ENCODE results near the gene TGFBRAP1.

The TGFBRAP1 gene

DNA sequence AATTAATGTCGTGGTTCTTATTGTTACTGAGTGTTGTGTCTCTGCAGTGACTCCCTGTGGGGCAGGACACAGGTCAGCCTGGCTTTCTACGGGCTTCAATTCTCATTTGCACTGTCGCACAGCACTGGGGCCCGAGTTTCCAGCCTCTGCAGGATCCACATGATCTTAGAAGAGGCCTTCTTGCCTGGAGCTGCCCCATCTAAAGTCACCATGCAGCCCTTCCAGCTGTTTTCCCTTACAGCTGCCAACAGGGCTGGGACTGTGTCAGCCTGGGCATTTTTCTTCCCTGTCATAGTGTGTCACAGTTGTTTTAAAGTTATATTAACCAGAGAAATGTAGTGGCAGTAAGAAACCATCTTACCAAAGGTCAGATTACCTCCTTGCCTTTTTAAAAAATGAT is 42.3 kb upstream of the TGFBRAP1 start:
- no peak overlapping the region for H3K27ac ChIP-seq (ENCODE audit: low read depth in 2 of 2, low read length in 2 of 2)
- no peaks in the 10 kb centered on the region for H3K27me3 ChIP-seq (ENCODE audit: control insufficient read depth in 2 of 2, insufficient read depth in 2 of 2, low read length in 2 of 2)
- H3K9ac ChIP-seq (ENCODE audit: low read depth in 1 of 2, low read length in 2 of 2) = no peak overlapping the region
- peaks cover 0 to 23% of the 10 kb centered on the region in 2 donors for H3K4me1 ChIP-seq (ENCODE audit: control insufficient read depth in 2 of 2, insufficient read depth in 2 of 2, low read length in 2 of 2)
- no peak overlapping the region for H3K4me3 ChIP-seq (ENCODE audit: low read length in 2 of 2)
- H3K36me3 ChIP-seq (ENCODE audit: control insufficient read depth in 2 of 2, insufficient read depth in 2 of 2, low read length in 2 of 2) = peaks cover 32 to 47% of the 10 kb centered on the region in 2 donors
- no peaks in the 10 kb centered on the region for H3K9me3 ChIP-seq (ENCODE audit: control insufficient read depth in 2 of 2, low read length in 2 of 2)

DNA sequence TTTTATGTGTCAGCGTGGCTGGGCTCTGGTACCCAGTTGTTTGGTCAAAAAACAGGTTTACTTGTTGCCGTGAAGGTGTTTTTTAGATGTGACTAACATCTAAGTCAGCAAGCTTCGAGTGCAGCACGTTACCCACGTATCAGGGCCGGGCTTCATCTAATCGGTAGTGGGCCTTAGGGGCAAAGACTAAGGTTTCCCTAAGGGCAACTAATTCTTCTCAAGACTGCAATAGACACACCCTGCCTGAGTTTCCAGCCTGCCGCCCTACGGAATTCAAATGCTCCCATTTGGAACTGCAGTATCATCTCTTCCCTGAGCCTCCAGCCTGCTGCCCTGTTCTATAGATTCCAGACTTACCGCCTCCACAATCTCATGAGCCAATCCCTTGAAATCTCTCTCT is 41.6 kb upstream of the TGFBRAP1 start:
- no peak overlapping the region for H3K4me3 ChIP-seq (ENCODE audit: low read length in 2 of 2)
- no peak overlapping the region for H3K27ac ChIP-seq (ENCODE audit: low read depth in 2 of 2, low read length in 2 of 2)
- H3K27me3 ChIP-seq (ENCODE audit: control insufficient read depth in 2 of 2, insufficient read depth in 2 of 2, low read length in 2 of 2) = no peaks in the 10 kb centered on the region
- H3K36me3 ChIP-seq (ENCODE audit: control insufficient read depth in 2 of 2, insufficient read depth in 2 of 2, low read length in 2 of 2) = peaks cover 35 to 46% of the 10 kb centered on the region in 2 donors
- H3K9ac ChIP-seq (ENCODE audit: low read depth in 1 of 2, low read length in 2 of 2) = no peak overlapping the region
- H3K9me3 ChIP-seq (ENCODE audit: control insufficient read depth in 2 of 2, low read length in 2 of 2) = no peaks in the 10 kb centered on the region
- peaks cover 0 to 23% of the 10 kb centered on the region in 2 donors for H3K4me1 ChIP-seq (ENCODE audit: control insufficient read depth in 2 of 2, insufficient read depth in 2 of 2, low read length in 2 of 2)

DNA sequence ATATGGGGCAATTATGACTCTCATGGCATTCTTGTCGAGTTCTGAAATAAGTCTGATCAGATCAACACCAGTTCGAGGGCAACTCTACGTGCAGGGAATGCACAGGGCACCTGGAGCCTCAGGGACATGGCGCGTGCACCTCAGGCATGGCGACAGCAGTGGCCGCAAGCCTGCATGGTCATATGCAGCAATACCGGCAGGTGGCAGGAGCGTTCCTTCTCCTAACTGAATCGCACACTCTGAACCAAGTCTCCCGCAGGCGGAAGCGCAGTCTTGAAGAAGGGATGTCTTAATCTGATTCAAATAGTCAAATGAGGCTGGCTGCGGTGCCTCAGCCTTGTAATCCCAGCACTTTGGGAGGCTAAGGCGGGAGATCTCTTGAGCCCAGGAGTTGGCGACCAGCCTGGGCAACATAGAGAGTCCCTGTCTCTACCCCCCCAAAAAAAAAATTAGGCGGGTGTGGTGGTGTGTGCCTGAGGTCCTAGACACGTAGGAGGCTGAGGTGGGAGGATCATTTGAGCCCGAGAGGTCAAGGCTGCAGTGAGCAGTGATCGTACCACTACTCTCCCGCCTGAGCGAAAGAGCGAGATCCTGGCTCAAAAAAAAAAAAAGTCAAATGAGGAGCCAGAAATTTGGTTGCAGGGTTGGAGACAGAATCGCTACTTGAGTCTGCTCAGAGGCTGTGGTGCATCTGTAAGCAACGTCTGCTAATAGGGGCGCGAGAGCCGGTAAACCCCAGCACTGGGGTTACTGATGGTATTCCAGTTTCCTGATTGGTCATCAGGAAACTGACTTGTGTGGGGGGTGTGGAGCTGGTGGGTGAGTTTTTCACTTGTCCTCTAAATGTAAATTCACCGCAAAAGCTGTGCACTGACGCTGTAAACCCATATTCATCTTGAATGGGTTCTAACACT is 40.5 kb upstream of the TGFBRAP1 start:
- Histone ChIP-seq H3K27ac (ENCODE audit: low read depth in 2 of 2, low read length in 2 of 2) (peak overlapping the region in 1 of 2 donors; percentile 33), H3K4me1 (ENCODE audit: control insufficient read depth in 2 of 2, insufficient read depth in 2 of 2, low read length in 2 of 2) (peaks cover 0 to 23% of the 10 kb centered on the region in 2 donors), H3K27me3 (ENCODE audit: control insufficient read depth in 2 of 2, insufficient read depth in 2 of 2, low read length in 2 of 2) (no peaks in the 10 kb centered on the region), H3K9ac (ENCODE audit: low read depth in 1 of 2, low read length in 2 of 2) (no peak overlapping the region), H3K4me3 (ENCODE audit: low read length in 2 of 2) (no peak overlapping the region), H3K9me3 (ENCODE audit: control insufficient read depth in 2 of 2, low read length in 2 of 2) (no peaks in the 10 kb centered on the region), H3K36me3 (ENCODE audit: control insufficient read depth in 2 of 2, insufficient read depth in 2 of 2, low read length in 2 of 2) (peaks cover 36 to 45% of the 10 kb centered on the region in 2 donors)

DNA sequence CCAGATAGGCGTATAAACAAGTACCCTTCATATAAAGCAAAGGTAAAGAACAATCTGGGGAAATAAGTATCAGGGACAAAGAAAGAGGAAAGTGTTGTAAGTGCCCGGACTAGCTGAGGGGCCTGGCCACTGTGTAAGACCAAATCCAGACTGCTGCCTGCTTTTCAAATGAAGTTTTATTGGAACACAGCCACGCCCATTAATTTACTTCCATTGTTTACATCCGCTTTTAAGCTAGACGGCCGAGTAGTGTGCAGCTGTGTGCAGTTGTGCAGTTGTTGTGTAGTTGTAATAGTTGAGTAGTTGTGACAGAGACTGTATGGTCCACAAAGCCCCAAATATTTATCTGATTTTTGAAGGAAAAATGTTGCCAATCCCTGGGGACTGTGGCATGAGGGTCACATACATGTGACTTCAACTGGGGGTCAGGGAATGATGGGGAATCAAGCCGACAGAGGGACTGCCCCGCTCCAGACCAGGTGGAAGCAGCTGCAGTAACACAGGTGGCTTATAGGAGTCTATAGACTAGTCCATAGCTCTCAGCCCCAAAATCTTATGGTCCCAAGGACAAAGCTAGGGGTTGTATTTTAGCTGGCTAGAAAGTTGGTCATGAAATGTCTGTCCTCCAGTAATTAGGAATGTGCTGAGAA is 39.3 kb upstream of the TGFBRAP1 start:
- Histone ChIP-seq H3K36me3 (ENCODE audit: control insufficient read depth in 2 of 2, insufficient read depth in 2 of 2, low read length in 2 of 2) (peaks cover 41 to 45% of the 10 kb centered on the region in 2 donors), H3K9me3 (ENCODE audit: control insufficient read depth in 2 of 2, low read length in 2 of 2) (no peaks in the 10 kb centered on the region), H3K27ac (ENCODE audit: low read depth in 2 of 2, low read length in 2 of 2) (no peak overlapping the region), H3K27me3 (ENCODE audit: control insufficient read depth in 2 of 2, insufficient read depth in 2 of 2, low read length in 2 of 2) (no peaks in the 10 kb centered on the region), H3K4me3 (ENCODE audit: low read length in 2 of 2) (no peak overlapping the region), H3K4me1 (ENCODE audit: control insufficient read depth in 2 of 2, insufficient read depth in 2 of 2, low read length in 2 of 2) (peaks cover 0 to 19% of the 10 kb centered on the region in 2 donors), H3K9ac (ENCODE audit: low read depth in 1 of 2, low read length in 2 of 2) (no peak overlapping the region)

DNA sequence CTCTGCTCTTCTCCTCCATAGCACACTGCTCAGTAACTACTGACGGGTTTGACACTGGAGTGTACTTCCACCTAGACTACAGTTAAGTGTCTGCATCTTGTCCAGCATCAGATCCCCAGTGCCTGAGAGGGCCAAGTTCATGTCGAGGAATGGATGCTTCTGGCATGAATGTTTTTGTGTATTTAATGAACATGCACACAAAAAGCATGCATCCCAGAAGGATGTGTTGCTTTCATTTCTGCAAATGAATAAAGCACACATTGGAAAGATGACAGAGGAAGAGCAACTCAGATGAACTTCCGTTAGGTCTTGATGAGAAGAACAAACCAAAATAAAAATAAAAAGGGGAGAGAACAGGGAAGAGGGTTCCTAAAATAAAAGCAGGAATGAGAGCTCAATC is 35.7 kb upstream of the TGFBRAP1 start:
- Histone ChIP-seq H3K4me3 (ENCODE audit: low read length in 2 of 2) (no peak overlapping the region), H3K27ac (ENCODE audit: low read depth in 2 of 2, low read length in 2 of 2) (no peak overlapping the region), H3K4me1 (ENCODE audit: control insufficient read depth in 2 of 2, insufficient read depth in 2 of 2, low read length in 2 of 2) (peaks cover 0 to 16% of the 10 kb centered on the region in 2 donors)

DNA sequence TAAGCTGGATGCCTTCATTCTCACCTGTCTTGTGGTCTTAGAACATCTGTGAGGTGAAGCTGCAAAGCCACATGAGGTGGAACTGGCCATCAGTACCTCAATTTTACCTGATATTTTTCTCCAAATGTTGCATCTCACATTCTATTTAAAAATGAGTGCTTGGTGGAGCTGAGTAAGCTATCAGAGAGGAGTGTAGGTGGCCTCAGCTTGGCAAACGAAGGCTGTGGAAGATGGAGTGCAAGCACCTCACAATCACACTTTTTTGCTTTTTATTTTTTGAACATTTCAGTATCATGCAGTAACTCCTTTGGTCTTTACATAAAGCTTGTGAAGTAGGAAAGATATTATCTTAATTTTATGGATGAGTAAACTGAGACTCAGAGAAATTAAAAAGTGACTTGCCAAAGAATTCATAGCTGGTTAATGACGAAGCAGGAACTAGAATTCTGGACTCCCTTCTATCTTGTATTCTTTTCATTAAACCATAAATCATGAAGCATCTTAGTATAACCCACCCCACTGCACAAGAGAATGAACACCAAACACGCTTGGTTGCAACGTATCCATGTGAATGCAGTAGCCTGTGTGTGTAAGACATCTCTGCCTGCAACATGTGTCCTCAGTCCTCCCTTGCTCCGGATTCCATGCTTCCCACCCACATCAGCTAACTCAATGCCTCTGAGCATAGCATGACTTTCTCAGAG is 35.1 kb upstream of the TGFBRAP1 start:
- H3K27me3 ChIP-seq (ENCODE audit: control insufficient read depth in 2 of 2, insufficient read depth in 2 of 2, low read length in 2 of 2) = no peaks in the 10 kb centered on the region
- H3K4me1 ChIP-seq (ENCODE audit: control insufficient read depth in 2 of 2, insufficient read depth in 2 of 2, low read length in 2 of 2) = peaks cover 0 to 14% of the 10 kb centered on the region in 2 donors
- no peak overlapping the region for H3K4me3 ChIP-seq (ENCODE audit: low read length in 2 of 2)
- H3K36me3 ChIP-seq (ENCODE audit: control insufficient read depth in 2 of 2, insufficient read depth in 2 of 2, low read length in 2 of 2) = peaks cover 60 to 68% of the 10 kb centered on the region in 2 donors
- no peaks in the 10 kb centered on the region for H3K9me3 ChIP-seq (ENCODE audit: control insufficient read depth in 2 of 2, low read length in 2 of 2)
- H3K9ac ChIP-seq (ENCODE audit: low read depth in 1 of 2, low read length in 2 of 2) = no peak overlapping the region
- H3K27ac ChIP-seq (ENCODE audit: low read depth in 2 of 2, low read length in 2 of 2) = no peak overlapping the region

More for the DNA sequence above, 35.7 kb upstream of the TGFBRAP1 start:
- Histone ChIP-seq H3K36me3 (ENCODE audit: control insufficient read depth in 2 of 2, insufficient read depth in 2 of 2, low read length in 2 of 2) (peaks cover 57 to 65% of the 10 kb centered on the region in 2 donors), H3K9me3 (ENCODE audit: control insufficient read depth in 2 of 2, low read length in 2 of 2) (no peaks in the 10 kb centered on the region), H3K9ac (ENCODE audit: low read depth in 1 of 2, low read length in 2 of 2) (no peak overlapping the region), H3K27me3 (ENCODE audit: control insufficient read depth in 2 of 2, insufficient read depth in 2 of 2, low read length in 2 of 2) (no peaks in the 10 kb centered on the region)

DNA sequence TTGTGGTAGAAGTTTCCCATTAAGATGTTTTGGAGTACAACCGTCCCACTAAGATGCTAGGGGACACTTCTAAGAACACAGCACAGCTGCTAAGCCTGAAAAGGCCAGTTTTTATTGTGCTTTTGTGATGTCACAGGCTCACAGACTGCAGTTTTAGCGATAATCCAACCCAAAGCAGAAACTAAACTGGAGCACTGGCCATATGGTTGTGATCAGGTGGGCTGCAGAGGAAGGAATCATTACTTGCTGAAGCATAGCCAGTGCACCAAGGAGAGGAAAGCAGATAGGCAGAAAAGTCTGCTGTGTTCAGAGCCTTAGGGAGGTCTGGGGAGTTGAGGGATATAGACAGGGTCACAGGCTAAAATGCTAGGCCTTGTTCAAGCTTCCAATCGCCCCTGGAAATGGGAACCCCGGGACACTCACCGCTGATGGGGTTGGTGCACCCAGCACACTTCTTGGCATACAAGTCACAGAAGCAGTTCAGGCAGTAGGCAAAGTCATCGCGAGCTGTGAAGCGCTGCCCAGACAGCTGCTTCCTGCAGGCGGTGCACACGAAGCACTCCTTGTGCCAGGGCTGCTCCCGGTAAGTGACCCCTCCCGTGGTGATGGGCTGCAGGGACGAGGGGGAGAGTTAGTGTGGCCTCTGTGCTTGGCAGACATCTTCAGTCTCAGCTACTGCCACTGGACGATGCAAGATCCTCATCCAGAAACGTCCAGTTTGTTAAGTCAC is 33.5 kb upstream of the TGFBRAP1 start:
- H3K36me3 ChIP-seq (ENCODE audit: control insufficient read depth in 2 of 2, insufficient read depth in 2 of 2, low read length in 2 of 2) = peaks cover 72 to 75% of the 10 kb centered on the region in 2 donors
- no peaks in the 10 kb centered on the region for H3K9me3 ChIP-seq (ENCODE audit: control insufficient read depth in 2 of 2, low read length in 2 of 2)
- no peak overlapping the region for H3K4me3 ChIP-seq (ENCODE audit: low read length in 2 of 2)
- no peak overlapping the region for H3K9ac ChIP-seq (ENCODE audit: low read depth in 1 of 2, low read length in 2 of 2)
- H3K27ac ChIP-seq (ENCODE audit: low read depth in 2 of 2, low read length in 2 of 2) = no peak overlapping the region
- H3K4me1 ChIP-seq (ENCODE audit: control insufficient read depth in 2 of 2, insufficient read depth in 2 of 2, low read length in 2 of 2) = no peaks in the 10 kb centered on the region
- H3K27me3 ChIP-seq (ENCODE audit: control insufficient read depth in 2 of 2, insufficient read depth in 2 of 2, low read length in 2 of 2) = no peaks in the 10 kb centered on the region

DNA sequence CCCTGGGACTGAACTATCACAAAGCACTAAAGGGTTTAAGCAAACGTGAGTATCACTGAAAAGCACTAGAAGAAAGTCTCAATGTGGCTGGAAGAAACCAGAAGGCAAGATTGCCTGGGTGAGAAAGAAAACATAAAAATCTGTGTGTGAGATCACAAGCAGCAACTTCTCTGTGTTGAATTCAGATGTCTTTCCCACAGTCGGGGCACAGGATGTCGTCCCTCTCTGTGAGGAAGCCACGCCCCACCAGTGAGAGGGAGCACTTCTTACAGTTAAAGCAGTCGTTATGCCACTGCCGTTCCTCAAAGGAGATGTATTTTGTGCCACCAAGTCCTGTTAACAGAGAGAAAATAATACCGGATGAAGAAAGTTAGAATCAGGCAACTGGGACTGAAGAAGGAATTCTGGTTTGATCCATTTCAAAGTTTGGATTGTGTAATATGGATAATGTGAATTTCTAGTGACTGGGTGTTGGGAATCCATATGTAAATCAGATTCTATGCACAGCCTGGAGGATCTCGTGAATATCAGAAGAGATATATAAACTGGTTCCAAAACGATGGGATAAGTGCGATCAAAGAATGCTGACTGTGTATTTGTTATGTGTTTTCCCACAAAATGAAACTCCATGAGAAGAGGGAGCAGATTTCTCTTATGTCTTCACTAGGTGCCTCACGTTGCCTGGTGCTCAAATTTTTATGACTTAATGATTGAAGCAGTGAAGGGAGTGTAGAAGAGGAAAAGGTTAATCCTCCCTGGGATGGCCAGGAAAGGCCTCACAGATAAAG is 31.8 kb upstream of the TGFBRAP1 start:
- no peak overlapping the region for H3K4me3 ChIP-seq (ENCODE audit: low read length in 2 of 2)
- H3K9me3 ChIP-seq (ENCODE audit: control insufficient read depth in 2 of 2, low read length in 2 of 2) = no peaks in the 10 kb centered on the region
- no peaks in the 10 kb centered on the region for H3K27me3 ChIP-seq (ENCODE audit: control insufficient read depth in 2 of 2, insufficient read depth in 2 of 2, low read length in 2 of 2)
- H3K9ac ChIP-seq (ENCODE audit: low read depth in 1 of 2, low read length in 2 of 2) = no peak overlapping the region
- peaks cover 67% of the 10 kb centered on the region in 2 donors for H3K36me3 ChIP-seq (ENCODE audit: control insufficient read depth in 2 of 2, insufficient read depth in 2 of 2, low read length in 2 of 2)
- H3K4me1 ChIP-seq (ENCODE audit: control insufficient read depth in 2 of 2, insufficient read depth in 2 of 2, low read length in 2 of 2) = no peaks in the 10 kb centered on the region
- no peak overlapping the region for H3K27ac ChIP-seq (ENCODE audit: low read depth in 2 of 2, low read length in 2 of 2)

DNA sequence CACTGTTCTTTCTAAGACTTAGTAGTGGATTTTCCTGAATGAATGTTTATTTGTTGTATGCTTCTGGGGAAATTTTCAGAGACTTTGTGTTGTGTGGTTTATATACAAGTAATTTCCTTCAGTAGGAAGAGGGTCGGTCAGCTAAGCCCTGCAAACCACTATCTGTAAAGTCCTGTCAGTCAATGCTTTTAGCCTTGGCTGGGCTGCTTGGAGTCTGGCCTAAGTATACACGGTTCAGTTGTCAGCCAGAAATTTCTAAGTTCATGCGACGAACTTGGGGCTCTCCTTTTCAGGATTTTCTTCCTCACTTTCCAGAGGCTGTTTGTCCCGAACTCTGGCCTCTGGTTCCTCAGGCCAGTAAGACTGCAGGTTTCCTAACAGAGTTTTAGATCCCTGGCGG is 29.1 kb upstream of the TGFBRAP1 start:
- H3K27ac ChIP-seq (ENCODE audit: low read depth in 2 of 2, low read length in 2 of 2) = no peak overlapping the region
- no peaks in the 10 kb centered on the region for H3K9me3 ChIP-seq (ENCODE audit: control insufficient read depth in 2 of 2, low read length in 2 of 2)
- H3K9ac ChIP-seq (ENCODE audit: low read depth in 1 of 2, low read length in 2 of 2) = no peak overlapping the region
- H3K27me3 ChIP-seq (ENCODE audit: control insufficient read depth in 2 of 2, insufficient read depth in 2 of 2, low read length in 2 of 2) = no peaks in the 10 kb centered on the region
- no peaks in the 10 kb centered on the region for H3K4me1 ChIP-seq (ENCODE audit: control insufficient read depth in 2 of 2, insufficient read depth in 2 of 2, low read length in 2 of 2)
- peaks cover 52 to 60% of the 10 kb centered on the region in 2 donors for H3K36me3 ChIP-seq (ENCODE audit: control insufficient read depth in 2 of 2, insufficient read depth in 2 of 2, low read length in 2 of 2)
- no peak overlapping the region for H3K4me3 ChIP-seq (ENCODE audit: low read length in 2 of 2)
